ENCODE data around the gene MAPK10.
A peak's percentile ranks its signal among the peaks of the same experiment; 100 is the strongest.
"Not testable (repeated sequence)": the region's sequence is repeated elsewhere in the genome, so short reads cannot be mapped to it uniquely, and the experiment has no call there.

The MAPK10 gene

GRCh38 chr4:86100539-86101215 is 259.2 kb downstream of the MAPK10 start:
- no peak for DNase-seq

- no peak for DNase-seq
Observed at GRCh38 chr4:86099348-86099747, 260.5 kb downstream of the MAPK10 start.

GRCh38 chr4:86098691-86099090 is 261.2 kb downstream of the MAPK10 start:
- DNase-seq = no peak

- no peak for DNase-seq
Observed at GRCh38 chr4:86096373-86096772, 263.5 kb downstream of the MAPK10 start.

GRCh38 chr4:86092684-86093083 is 267.2 kb downstream of the MAPK10 start:
- no peak for DNase-seq

- DNase-seq = no peak
Observed at GRCh38 chr4:86091201-86091600, 268.7 kb downstream of the MAPK10 start.

GRCh38 chr4:86089781-86090323 is 270.0 kb downstream of the MAPK10 start:
- no peak for DNase-seq

GRCh38 chr4:86089053-86089452 is 270.8 kb downstream of the MAPK10 start:
- no peak for DNase-seq

GRCh38 chr4:86075796-86076195 is 284.1 kb downstream of the MAPK10 start:
- DNase-seq = not testable (repeated sequence)

GRCh38 chr4:86060341-86060740 is 299.5 kb downstream of the MAPK10 start:
- no peak for DNase-seq

GRCh38 chr4:86058621-86059020 is 301.2 kb downstream of the MAPK10 start:
- DNase-seq = no peak

GRCh38 chr4:86055898-86056297 is 304.0 kb downstream of the MAPK10 start:
- DNase-seq = peak in 1 of 2 experiments; percentile 49

GRCh38 chr4:86054286-86055032 is 305.4 kb downstream of the MAPK10 start:
- DNase-seq = peak; percentile 70 to 89

GRCh38 chr4:86050496-86050895 is 309.4 kb downstream of the MAPK10 start:
- DNase-seq = no peak

- no peak for DNase-seq
Observed at GRCh38 chr4:86048426-86048825, 311.4 kb downstream of the MAPK10 start.

GRCh38 chr4:86044593-86044985 is 315.3 kb downstream of the MAPK10 start:
- no peak for DNase-seq

- peak in 1 of 2 experiments; percentile 61 for DNase-seq
Observed at GRCh38 chr4:86043755-86044592, 315.9 kb downstream of the MAPK10 start.

GRCh38 chr4:86038037-86038436 is 321.8 kb downstream of the MAPK10 start:
- DNase-seq = no peak

GRCh38 chr4:86036736-86037135 is 323.1 kb downstream of the MAPK10 start:
- DNase-seq = no peak

GRCh38 chr4:86035688-86036087 is 324.2 kb downstream of the MAPK10 start:
- DNase-seq = no peak

GRCh38 chr4:86034616-86035015 is 325.2 kb downstream of the MAPK10 start:
- DNase-seq = no peak

GRCh38 chr4:86033171-86033570 is 326.7 kb downstream of the MAPK10 start:
- no peak for DNase-seq

- no peak for DNase-seq
Observed at GRCh38 chr4:86032476-86033022, 327.3 kb downstream of the MAPK10 start.

All from NCI-H524 (cell line).